IMR-90 (cell line): ENCODE results near the gene TAF10. TPM values are rescaled to one million over a fixed set of nuclear protein-coding genes. Genes with fewer than 3 reads are reported as not detected.

Experiments used
- ATAC-seq: fragments of 200-7000 bp; cut with Tn5 transposase; 2 replicates; pipeline ENCODE4 v1.9.1; 2020; ENCODE audit warnings: low read depth, mild to moderate bottlenecking, moderate library complexity
- BruUV-seq: library from RNA; stranded (reverse); fragments of 400-500 nt; replicated peaks from 2 replicates; lab custom pipeline; 2021; lab: Mats Ljungman, UMichigan
- CTCF ChIA-PET: fragments of 300-600 bp; formaldehyde crosslinking; extraction: SDS; loops from one replicate; lab custom pipeline; 2021; ENCODE audit warnings: antibody characterized with exemption; lab: Yijun Ruan, JAX
- POLR2A ChIA-PET: fragments of 300-600 bp; sonication (Branson Sonifier 250); formaldehyde crosslinking; loops from one replicate; lab custom pipeline; 2022; ENCODE audit warnings: antibody characterized with exemption; ENCODE audit not compliant: unreplicated experiment; lab: Charles Lee
- DNase-seq: peaks from one replicate; pipeline ENCODE4 v3.0.0; 2013
- H2AFZ ChIP-seq: replicated peaks from 2 replicates; pipeline ENCODE3; 2013; ENCODE audit warnings: low read length, mild to moderate bottlenecking; ENCODE audit not compliant: poor library complexity
- H2AK5ac ChIP-seq: 2 replicates; pipeline ENCODE4 v1.6.1; 2013; ENCODE audit warnings: low read depth, low read length, inconsistent platforms
- H2AK9ac ChIP-seq: replicated peaks from 2 replicates; pipeline ENCODE3; 2013; ENCODE audit warnings: mild to moderate bottlenecking, low read depth, low read length, moderate library complexity; ENCODE audit not compliant: poor library complexity
- H2BK120ac ChIP-seq: 2 replicates; pipeline ENCODE4 v1.6.1; 2013; ENCODE audit warnings: low read depth, low read length, inconsistent platforms
- H2BK15ac ChIP-seq: 3 replicates; pipeline ENCODE4 v1.6.1; 2013; ENCODE audit warnings: low read depth, low read length, inconsistent platforms
- H2BK20ac ChIP-seq: 2 replicates; pipeline ENCODE4 v1.6.1; 2013; ENCODE audit warnings: low read depth, mild to moderate bottlenecking, inconsistent platforms, low read length, moderate library complexity
- H2BK5ac ChIP-seq: 2 replicates; pipeline ENCODE4 v1.6.1; 2013; ENCODE audit warnings: mild to moderate bottlenecking, low read depth, low read length, inconsistent platforms; ENCODE audit not compliant: poor library complexity, severe bottlenecking
- H3K14ac ChIP-seq: replicated peaks from 2 replicates; pipeline ENCODE4 v1.6.1; 2013; ENCODE audit warnings: low read depth, low read length, inconsistent platforms
- H3K18ac ChIP-seq: 2 replicates; pipeline ENCODE4 v1.6.1; 2013; ENCODE audit warnings: low read depth, low read length, control low read depth
- H3K23ac ChIP-seq: 2 replicates; pipeline ENCODE4 v1.6.1; 2013; ENCODE audit warnings: low read depth, low read length, inconsistent platforms
- H3K27ac ChIP-seq: 2 replicates; pipeline ENCODE4 v1.5.1; 2013; ENCODE audit warnings: mild to moderate bottlenecking, control low read depth, low read length; ENCODE audit not compliant: insufficient read depth
- H3K27me3 ChIP-seq: 2 replicates; pipeline ENCODE4 v1.6.1; 2013; ENCODE audit warnings: low read length; ENCODE audit not compliant: control insufficient read depth, insufficient read depth
- H3K36me3 ChIP-seq: 2 replicates; pipeline ENCODE4 v1.6.1; 2013; ENCODE audit warnings: low read length, mixed read lengths; ENCODE audit not compliant: control insufficient read depth, insufficient read depth
- H3K4ac ChIP-seq: 2 replicates; pipeline ENCODE4 v1.6.1; 2013; ENCODE audit warnings: low read depth, low read length, inconsistent platforms
- H3K4me1 ChIP-seq: 2 replicates; pipeline ENCODE4 v1.6.1; 2013; ENCODE audit warnings: low read length, mixed read lengths; ENCODE audit not compliant: control insufficient read depth, insufficient read depth
- H3K4me2 ChIP-seq: 2 replicates; pipeline ENCODE4 v1.6.1; 2013; ENCODE audit warnings: low read depth, mild to moderate bottlenecking, control low read depth, low read length, moderate library complexity
- H3K4me3 ChIP-seq: 2 replicates; pipeline ENCODE4 v1.5.1; 2013; ENCODE audit warnings: low read depth, mild to moderate bottlenecking, control low read depth, low read length, moderate library complexity; ENCODE audit not compliant: insufficient read depth
- H3K56ac ChIP-seq: 2 replicates; pipeline ENCODE4 v1.6.1; 2013; ENCODE audit warnings: low read length, inconsistent platforms; ENCODE audit not compliant: insufficient read depth; ENCODE audit errors: extremely low read depth
- H3K79me1 ChIP-seq, 2 experiments: 2 replicates each; pipeline ENCODE4 v1.6.1; 2013; ENCODE audit warnings: low read length in 2 of 2, inconsistent platforms in 1 of 2, low read depth in 1 of 2
- H3K9ac ChIP-seq: 2 replicates; pipeline ENCODE4 v1.6.1; 2013; ENCODE audit warnings: low read depth, low read length, control low read depth
- H3K9me1 ChIP-seq: 2 replicates; pipeline ENCODE4 v1.6.1; 2013; ENCODE audit warnings: low read length, inconsistent platforms; ENCODE audit not compliant: insufficient read depth
- H3K9me3 ChIP-seq: 2 replicates; pipeline ENCODE4 v1.6.1; 2013; ENCODE audit warnings: low read length; ENCODE audit not compliant: control insufficient read depth, insufficient read depth
- H4K20me1 ChIP-seq: 2 replicates; pipeline ENCODE4 v1.6.1; 2013; ENCODE audit warnings: low read length, inconsistent platforms; ENCODE audit not compliant: insufficient read depth
- H4K5ac ChIP-seq: 2 replicates; pipeline ENCODE4 v1.6.1; 2013; ENCODE audit warnings: mild to moderate bottlenecking, low read depth, low read length, control low read depth
- H4K8ac ChIP-seq, 2 experiments: 2 replicates each; pipeline ENCODE4 v1.6.1; 2013; ENCODE audit warnings: low read depth in 2 of 2, low read length in 2 of 2, control low read depth in 1 of 2, inconsistent platforms in 1 of 2
- H4K91ac ChIP-seq: 2 replicates; pipeline ENCODE4 v1.6.1; 2013; ENCODE audit warnings: low read depth, low read length, inconsistent platforms; ENCODE audit not compliant: insufficient read depth
- CHD1 ChIP-seq: IDR thresholded peaks from 2 replicates; pipeline ENCODE4 v1.6.1; 2012; ENCODE audit warnings: low read depth, low read length, improper control_type of control experiment
- ELK1 ChIP-seq: fragments of 150-350 bp; IDR thresholded peaks from 2 replicates; pipeline ENCODE4 v1.6.1; 2016; ENCODE audit warnings: low read depth, mild to moderate bottlenecking, low read length, moderate library complexity, borderline replicate concordance
- FOS ChIP-seq: fragments of 150-350 bp; IDR thresholded peaks from 2 replicates; pipeline ENCODE4 v1.6.1; 2016; ENCODE audit warnings: low read depth, low read length
- MAFK ChIP-seq: IDR thresholded peaks from 2 replicates; pipeline ENCODE4 v1.6.1; 2012; ENCODE audit warnings: low read depth, low read length, improper control_type of control experiment
- NFE2L2 ChIP-seq: fragments of 150-350 bp; IDR thresholded peaks from 2 replicates; pipeline ENCODE4 v1.6.1; 2016; ENCODE audit warnings: low read depth, mild to moderate bottlenecking, low read length
- RCOR1 ChIP-seq: IDR thresholded peaks from 2 replicates; pipeline ENCODE4 v1.6.1; 2012; ENCODE audit warnings: mild to moderate bottlenecking, low read length, improper control_type of control experiment; ENCODE audit not compliant: insufficient replicate concordance
- SMC3 ChIP-seq: fragments of 150-350 bp; IDR thresholded peaks from 2 replicates; pipeline ENCODE4 v1.6.1; 2016; ENCODE audit warnings: low read depth, mild to moderate bottlenecking, antibody characterized with exemption, low read length, moderate library complexity
- USF2 ChIP-seq: fragments of 150-350 bp; IDR thresholded peaks from 2 replicates; pipeline ENCODE4 v1.6.1; 2017; ENCODE audit warnings: mild to moderate bottlenecking, antibody characterized with exemption, low read length, low read depth
- WGBS, 2 experiments: methylation state at CpG; one replicate each; pipeline versions ENCODE4 v1.1.5 to v1.1.7; 2013; ENCODE audit warnings: missing lambda C conversion rate in 2 of 2; ENCODE audit not compliant: insufficient read length in 1 of 2; ENCODE audit errors: extremely low coverage in 2 of 2; 5-methylcytosine and 5-hydroxymethylcytosine counted together
- dilution Hi-C: fragments of 300-500 bp; cut with HindIII; formaldehyde crosslinking; loops from one replicate; pipeline ENCODE4 v1.14.3; 2018; ENCODE audit warnings: low sequenced_read_pairs; ENCODE audit not compliant: unreplicated experiment
- in situ Hi-C: fragments of 300-500 bp; cut with MboI; formaldehyde crosslinking; loops from 3 replicates; pipeline ENCODE4 v1.14.3; 2019; ENCODE audit warnings: low sequenced_read_pairs, inconsistent platforms, mixed read lengths
- intact Hi-C: fragments of 100-400 bp; cut with micrococcal nuclease; formaldehyde crosslinking; loops from 2 replicates; pipeline ENCODE4 v1.10.0; 2022
- polyA plus RNA-seq, 3 experiments: library from polyadenylated mRNA; depleted of rRNA; stranded (reverse); fragments of >200 nt; gene quantifications; 2 replicates each; pipeline ENCODE4 v1.2.3, GENCODE V29; 2012; ENCODE audit warnings: low replicate concordance in 1 of 3
- total RNA-seq: library from RNA; depleted of rRNA; stranded (reverse); fragments of >200 nt; gene quantifications from 2 replicates; pipeline ENCODE4 v1.2.3, GENCODE V29; 2012

The TAF10 gene
- total and polyA plus RNA-seq, 2 of the 4 experiments (the other 2 are of a cell fraction): 18.6 to 132 TPM

- H3K23ac ChIP-seq: no peak overlapping the region
- no peak overlapping the region for H3K4ac ChIP-seq
- no peaks in the 10 kb centered on the region for H3K27me3 ChIP-seq
- no peak overlapping the region for H2AFZ ChIP-seq
- BruUV-seq: no TSS peak
- no peak overlapping the region for H4K5ac ChIP-seq
- peaks cover 3% of the 10 kb centered on the region; the same call in 1 of the 2 replicates for H4K20me1 ChIP-seq
- no peak overlapping the region for H3K18ac ChIP-seq
- H2BK20ac ChIP-seq: no peak overlapping the region
- CTCF ChIA-PET: no interaction called here
- H3K9me3 ChIP-seq: no peaks in the 10 kb centered on the region
- H3K4me3 ChIP-seq: no peak overlapping the region
- no CpG with 5 or more reads among the region's 3 CpGs for WGBS, 2 experiments
- no peak overlapping the region for H3K4me2 ChIP-seq
- H2AK5ac ChIP-seq: no peak overlapping the region
- no peak overlapping the region for H2BK15ac ChIP-seq
- no peak overlapping the region for H3K27ac ChIP-seq
- H4K91ac ChIP-seq: no peak overlapping the region
- TF ChIP-seq USF2 (no peak), CHD1 (no peak), SMC3 (no peak), FOS (no peak), NFE2L2 (no peak), RCOR1 (no peak), MAFK (no peak), ELK1 (no peak)
- ATAC-seq (no peak), DNase-seq (no peak)
- no peak overlapping the region for H2AK9ac ChIP-seq
- H3K79me1 ChIP-seq: peaks cover 28 to 77% of the 10 kb centered on the region in 2 experiments
- intact Hi-C loops: no loop called here
- H4K8ac ChIP-seq: no peak overlapping the region
- in situ Hi-C loops: no loop called here
- H3K9me1 ChIP-seq: peaks cover 14% of the 10 kb centered on the region
- H3K36me3 ChIP-seq: peaks cover 46% of the 10 kb centered on the region
- no peak overlapping the region for H3K14ac ChIP-seq
- dilution Hi-C loops: no loop called here
- no peak overlapping the region for H3K9ac ChIP-seq
- H2BK5ac ChIP-seq: no peak overlapping the region
- H2BK120ac ChIP-seq: no peak overlapping the region
- POLR2A ChIA-PET: no interaction called here
- no peak overlapping the region for H3K56ac ChIP-seq
- H3K4me1 ChIP-seq: peaks cover 5% of the 10 kb centered on the region; the same call in 1 of the 2 replicates
Observed at GRCh38 chr11:6598555-6598954, 13.5 kb downstream of the TAF10 start.
